ENCODE data around the gene ATP2B2. TPM values are rescaled to one million over a fixed set of nuclear protein-coding genes. Genes with fewer than 3 reads are reported as not detected.

The ATP2B2 gene
- total RNA-seq, 1 donor from 2014 or later, result 3.7 TPM

GRCh38 chr3:10351013-10351735 lies 154.2 kb downstream of the ATP2B2 start:
- no peaks in the 10 kb centered on the region for H3K27me3 ChIP-seq (ENCODE audit: control insufficient read depth in 3 of 3, insufficient read depth in 3 of 3, low read length in 3 of 3)
- H3K9ac ChIP-seq (ENCODE audit: low read depth in 1 of 3, low read length in 3 of 3), result no peak overlapping the region
- H3K4me1 ChIP-seq (ENCODE audit: control insufficient read depth in 3 of 3, insufficient read depth in 3 of 3, low read length in 3 of 3), result peaks cover 0 to 3% (median 3%) of the 10 kb centered on the region in 3 donors
- H3K4me3 ChIP-seq (ENCODE audit: low read length in 3 of 3), result no peak overlapping the region
- no peaks in the 10 kb centered on the region for H3K9me3 ChIP-seq (ENCODE audit: control insufficient read depth in 3 of 3, low read length in 3 of 3)
- no peak overlapping the region for H3K27ac ChIP-seq (ENCODE audit: low read depth, low read length)
- H3K36me3 ChIP-seq (ENCODE audit: control insufficient read depth in 3 of 3, insufficient read depth in 3 of 3, low read length in 3 of 3), result peaks cover 0 to 6% (median 4%) of the 10 kb centered on the region in 3 donors

- peaks cover 0 to 3% (median 3%) of the 10 kb centered on the region in 3 donors for H3K4me1 ChIP-seq (ENCODE audit: control insufficient read depth in 3 of 3, insufficient read depth in 3 of 3, low read length in 3 of 3)
- H3K4me3 ChIP-seq (ENCODE audit: low read length in 3 of 3), result no peak overlapping the region
- H3K9me3 ChIP-seq (ENCODE audit: control insufficient read depth in 3 of 3, low read length in 3 of 3), result no peaks in the 10 kb centered on the region
- H3K27me3 ChIP-seq (ENCODE audit: control insufficient read depth in 3 of 3, insufficient read depth in 3 of 3, low read length in 3 of 3), result no peaks in the 10 kb centered on the region
- H3K27ac ChIP-seq (ENCODE audit: low read depth, low read length), result no peak overlapping the region
- peaks cover 0 to 6% (median 4%) of the 10 kb centered on the region in 3 donors for H3K36me3 ChIP-seq (ENCODE audit: control insufficient read depth in 3 of 3, insufficient read depth in 3 of 3, low read length in 3 of 3)
- H3K9ac ChIP-seq (ENCODE audit: low read depth in 1 of 3, low read length in 3 of 3), result no peak overlapping the region
Measured at GRCh38 chr3:10350324-10350985, 154.9 kb downstream of the ATP2B2 start.

GRCh38 chr3:10349801-10350200 lies 155.6 kb downstream of the ATP2B2 start:
- Histone ChIP-seq H3K27me3 (ENCODE audit: control insufficient read depth in 3 of 3, insufficient read depth in 3 of 3, low read length in 3 of 3) (no peaks in the 10 kb centered on the region), H3K4me1 (ENCODE audit: control insufficient read depth in 3 of 3, insufficient read depth in 3 of 3, low read length in 3 of 3) (peaks cover 0 to 3% (median 3%) of the 10 kb centered on the region in 3 donors), H3K9ac (ENCODE audit: low read depth in 1 of 3, low read length in 3 of 3) (no peak overlapping the region), H3K36me3 (ENCODE audit: control insufficient read depth in 3 of 3, insufficient read depth in 3 of 3, low read length in 3 of 3) (peaks cover 0 to 6% (median 4%) of the 10 kb centered on the region in 3 donors), H3K27ac (ENCODE audit: low read depth, low read length) (no peak overlapping the region), H3K4me3 (ENCODE audit: low read length in 3 of 3) (no peak overlapping the region), H3K9me3 (ENCODE audit: control insufficient read depth in 3 of 3, low read length in 3 of 3) (no peaks in the 10 kb centered on the region)

GRCh38 chr3:10348404-10348721 lies 157.0 kb downstream of the ATP2B2 start:
- peak overlapping the region in 1 of 3 donors; percentile 43 for H3K9ac ChIP-seq (ENCODE audit: low read depth in 1 of 3, low read length in 3 of 3)

GRCh38 chr3:10347648-10348403 lies 157.6 kb downstream of the ATP2B2 start:
- Histone ChIP-seq H3K9me3 (ENCODE audit: control insufficient read depth in 3 of 3, low read length in 3 of 3) (no peaks in the 10 kb centered on the region), H3K4me3 (ENCODE audit: low read length in 3 of 3) (no peak overlapping the region), H3K4me1 (ENCODE audit: control insufficient read depth in 3 of 3, insufficient read depth in 3 of 3, low read length in 3 of 3) (peaks cover 0 to 2% (median 0%) of the 10 kb centered on the region in 3 donors), H3K36me3 (ENCODE audit: control insufficient read depth in 3 of 3, insufficient read depth in 3 of 3, low read length in 3 of 3) (peaks cover 0 to 7% (median 0%) of the 10 kb centered on the region in 3 donors), H3K27ac (ENCODE audit: low read depth, low read length) (no peak overlapping the region), H3K27me3 (ENCODE audit: control insufficient read depth in 3 of 3, insufficient read depth in 3 of 3, low read length in 3 of 3) (no peaks in the 10 kb centered on the region), H3K9ac (ENCODE audit: low read depth in 1 of 3, low read length in 3 of 3) (no peak overlapping the region)

More at GRCh38 chr3:10348404-10348721, 157.0 kb downstream of the ATP2B2 start:
- Histone ChIP-seq H3K27ac (ENCODE audit: low read depth, low read length) (no peak overlapping the region), H3K4me1 (ENCODE audit: control insufficient read depth in 3 of 3, insufficient read depth in 3 of 3, low read length in 3 of 3) (peaks cover 0 to 2% (median 0%) of the 10 kb centered on the region in 3 donors), H3K4me3 (ENCODE audit: low read length in 3 of 3) (no peak overlapping the region), H3K36me3 (ENCODE audit: control insufficient read depth in 3 of 3, insufficient read depth in 3 of 3, low read length in 3 of 3) (peaks cover 0 to 6% (median 0%) of the 10 kb centered on the region in 3 donors), H3K9me3 (ENCODE audit: control insufficient read depth in 3 of 3, low read length in 3 of 3) (no peaks in the 10 kb centered on the region), H3K27me3 (ENCODE audit: control insufficient read depth in 3 of 3, insufficient read depth in 3 of 3, low read length in 3 of 3) (no peaks in the 10 kb centered on the region)

- Histone ChIP-seq H3K27me3 (ENCODE audit: control insufficient read depth in 3 of 3, insufficient read depth in 3 of 3, low read length in 3 of 3) (no peaks in the 10 kb centered on the region), H3K27ac (ENCODE audit: low read depth, low read length) (no peak overlapping the region), H3K9ac (ENCODE audit: low read depth in 1 of 3, low read length in 3 of 3) (no peak overlapping the region), H3K4me3 (ENCODE audit: low read length in 3 of 3) (no peak overlapping the region), H3K36me3 (ENCODE audit: control insufficient read depth in 3 of 3, insufficient read depth in 3 of 3, low read length in 3 of 3) (peaks cover 4 to 8% (median 6%) of the 10 kb centered on the region in 3 donors), H3K4me1 (ENCODE audit: control insufficient read depth in 3 of 3, insufficient read depth in 3 of 3, low read length in 3 of 3) (peaks cover 6 to 14% (median 10%) of the 10 kb centered on the region in 3 donors), H3K9me3 (ENCODE audit: control insufficient read depth in 3 of 3, low read length in 3 of 3) (no peaks in the 10 kb centered on the region)
Measured at GRCh38 chr3:10345911-10346310, 159.5 kb downstream of the ATP2B2 start.

- H3K9ac ChIP-seq (ENCODE audit: low read depth in 1 of 3, low read length in 3 of 3), result peak overlapping the region in 1 of 3 donors; percentile 33
Measured at GRCh38 chr3:10344944-10345575, 160.3 kb downstream of the ATP2B2 start.

GRCh38 chr3:10344147-10344943 lies 161.0 kb downstream of the ATP2B2 start:
- Histone ChIP-seq H3K36me3 (ENCODE audit: control insufficient read depth in 3 of 3, insufficient read depth in 3 of 3, low read length in 3 of 3) (peaks cover 4 to 18% (median 11%) of the 10 kb centered on the region in 3 donors), H3K4me1 (ENCODE audit: control insufficient read depth in 3 of 3, insufficient read depth in 3 of 3, low read length in 3 of 3) (peaks cover 6 to 14% (median 10%) of the 10 kb centered on the region in 3 donors), H3K9ac (ENCODE audit: low read depth in 1 of 3, low read length in 3 of 3) (peak overlapping the region in 1 of 3 donors; percentile 33), H3K27me3 (ENCODE audit: control insufficient read depth in 3 of 3, insufficient read depth in 3 of 3, low read length in 3 of 3) (no peaks in the 10 kb centered on the region), H3K4me3 (ENCODE audit: low read length in 3 of 3) (no peak overlapping the region), H3K27ac (ENCODE audit: low read depth, low read length) (no peak overlapping the region), H3K9me3 (ENCODE audit: control insufficient read depth in 3 of 3, low read length in 3 of 3) (no peaks in the 10 kb centered on the region)

More at GRCh38 chr3:10344944-10345575, 160.3 kb downstream of the ATP2B2 start:
- Histone ChIP-seq H3K36me3 (ENCODE audit: control insufficient read depth in 3 of 3, insufficient read depth in 3 of 3, low read length in 3 of 3) (peaks cover 4 to 11% (median 8%) of the 10 kb centered on the region in 3 donors), H3K9me3 (ENCODE audit: control insufficient read depth in 3 of 3, low read length in 3 of 3) (no peaks in the 10 kb centered on the region), H3K4me1 (ENCODE audit: control insufficient read depth in 3 of 3, insufficient read depth in 3 of 3, low read length in 3 of 3) (peaks cover 6 to 14% (median 10%) of the 10 kb centered on the region in 3 donors), H3K4me3 (ENCODE audit: low read length in 3 of 3) (no peak overlapping the region), H3K27ac (ENCODE audit: low read depth, low read length) (no peak overlapping the region), H3K27me3 (ENCODE audit: control insufficient read depth in 3 of 3, insufficient read depth in 3 of 3, low read length in 3 of 3) (no peaks in the 10 kb centered on the region)

GRCh38 chr3:10343526-10343925 lies 161.9 kb downstream of the ATP2B2 start:
- H3K9ac ChIP-seq (ENCODE audit: low read depth in 1 of 3, low read length in 3 of 3), result no peak overlapping the region
- H3K27me3 ChIP-seq (ENCODE audit: control insufficient read depth in 3 of 3, insufficient read depth in 3 of 3, low read length in 3 of 3), result no peaks in the 10 kb centered on the region
- H3K4me1 ChIP-seq (ENCODE audit: control insufficient read depth in 3 of 3, insufficient read depth in 3 of 3, low read length in 3 of 3), result peaks cover 6 to 14% (median 10%) of the 10 kb centered on the region in 3 donors
- H3K36me3 ChIP-seq (ENCODE audit: control insufficient read depth in 3 of 3, insufficient read depth in 3 of 3, low read length in 3 of 3), result peaks cover 4 to 19% (median 13%) of the 10 kb centered on the region in 3 donors
- H3K4me3 ChIP-seq (ENCODE audit: low read length in 3 of 3), result no peak overlapping the region
- H3K27ac ChIP-seq (ENCODE audit: low read depth, low read length), result no peak overlapping the region
- H3K9me3 ChIP-seq (ENCODE audit: control insufficient read depth in 3 of 3, low read length in 3 of 3), result no peaks in the 10 kb centered on the region
